AG08395 (cell line): ENCODE data around the gene CCDC80.
A peak's percentile ranks its signal among the peaks of the same experiment; 100 is the strongest.
"Not testable (repeated sequence)": the region's sequence is repeated elsewhere in the genome, so short reads cannot be mapped to it uniquely, and the experiment has no call there.

Experiments
- DNase-seq: peaks from one replicate; pipeline ENCODE4 v3.0.0; 2012; ENCODE audit warnings: mixed read lengths, low spot score

The CCDC80 gene

GRCh38 chr3:112587336-112587735 is 53.6 kb downstream of the CCDC80 start:
- DNase-seq: no peak

- no peak for DNase-seq
These were observed 55.2 kb downstream of the CCDC80 start for GRCh38 chr3:112585782-112586181.

- no peak for DNase-seq
These were observed 57.8 kb downstream of the CCDC80 start for GRCh38 chr3:112583105-112583504.

- peak; percentile 41 for DNase-seq
These were observed 58.6 kb downstream of the CCDC80 start for GRCh38 chr3:112582244-112582874.

GRCh38 chr3:112579697-112580096 is 61.2 kb downstream of the CCDC80 start:
- peak; percentile 40 for DNase-seq

- no peak for DNase-seq
These were observed 61.7 kb downstream of the CCDC80 start for GRCh38 chr3:112579232-112579631.

GRCh38 chr3:112572701-112573100 is 68.2 kb downstream of the CCDC80 start:
- DNase-seq: no peak

GRCh38 chr3:112569265-112569664 is 71.7 kb downstream of the CCDC80 start:
- DNase-seq: no peak

GRCh38 chr3:112568642-112569041 is 72.3 kb downstream of the CCDC80 start:
- DNase-seq: peak; percentile 18

GRCh38 chr3:112564940-112565305 is 76.0 kb downstream of the CCDC80 start:
- DNase-seq: no peak

GRCh38 chr3:112564247-112564939 is 76.5 kb downstream of the CCDC80 start:
- not testable (repeated sequence) for DNase-seq

GRCh38 chr3:112561734-112562529 is 79.0 kb downstream of the CCDC80 start, which contains the start of the genes ATG3 and SLC35A5:
Gene ATG3 (minus strand): TSS chr3:112561962. CDS start chr3:112561528, 434 bp downstream.
Gene SLC35A5 (plus strand): TSS chr3:112562045. CDS start chr3:112563404, 1,359 bp downstream.
- DNase-seq: peak; percentile 100

- peak; percentile 43 for DNase-seq
These were observed 79.5 kb downstream of the CCDC80 start for GRCh38 chr3:112561484-112561733.

GRCh38 chr3:112560721-112561483 is 80.0 kb downstream of the CCDC80 start:
- peak; percentile 70 for DNase-seq

GRCh38 chr3:112560307-112560706 is 80.6 kb downstream of the CCDC80 start:
- no peak for DNase-seq

- DNase-seq: no peak
These were observed 83.0 kb downstream of the CCDC80 start for GRCh38 chr3:112557976-112558375.

GRCh38 chr3:112555535-112556170 is 85.3 kb downstream of the CCDC80 start:
- DNase-seq: no peak

GRCh38 chr3:112550859-112551258 is 90.1 kb downstream of the CCDC80 start:
- DNase-seq: no peak
